IPS-18c (cell line): ENCODE results near the gene COL6A5.
"Not testable (repeated sequence)": the region's sequence is repeated elsewhere in the genome, so short reads cannot be mapped to it uniquely, and the experiment has no call there.

Experiments
- H3K4me3 ChIP-seq: 2 replicates; pipeline ENCODE4 v1.7.0; 2013; ENCODE audit warnings: low read depth, mild to moderate bottlenecking, low read length, moderate library complexity; ENCODE audit not compliant: insufficient read depth
- H3K9me3 ChIP-seq: one replicate; pipeline ENCODE4 v1.6.1; 2013; ENCODE audit warnings: mild to moderate bottlenecking, low read length, moderate library complexity; ENCODE audit not compliant: control insufficient read depth, insufficient read depth

COL6A5 gene

DNA sequence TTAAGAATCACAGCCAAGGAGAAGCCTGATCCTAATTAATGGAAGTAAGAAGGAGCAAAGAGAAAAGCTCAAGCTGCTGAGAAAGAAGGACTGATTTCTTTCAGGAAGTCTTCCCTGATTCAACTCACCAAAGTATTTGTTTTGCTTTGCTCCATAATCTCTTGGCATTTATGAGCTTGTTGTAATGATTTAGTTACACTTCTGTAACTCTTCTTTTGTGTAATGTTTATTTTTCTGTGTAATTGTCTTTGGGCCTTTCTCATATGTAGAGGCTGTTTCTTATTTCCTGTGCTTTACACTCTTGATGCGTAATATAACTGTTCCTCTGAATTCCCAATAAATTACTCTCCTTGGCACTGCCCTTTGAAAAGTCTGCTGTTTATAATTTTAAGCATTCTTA lies 80.0 kb downstream of the COL6A5 start:
- Histone ChIP-seq H3K4me3 (no peak overlapping the region), H3K9me3 (no peaks in the 10 kb centered on the region)

DNA sequence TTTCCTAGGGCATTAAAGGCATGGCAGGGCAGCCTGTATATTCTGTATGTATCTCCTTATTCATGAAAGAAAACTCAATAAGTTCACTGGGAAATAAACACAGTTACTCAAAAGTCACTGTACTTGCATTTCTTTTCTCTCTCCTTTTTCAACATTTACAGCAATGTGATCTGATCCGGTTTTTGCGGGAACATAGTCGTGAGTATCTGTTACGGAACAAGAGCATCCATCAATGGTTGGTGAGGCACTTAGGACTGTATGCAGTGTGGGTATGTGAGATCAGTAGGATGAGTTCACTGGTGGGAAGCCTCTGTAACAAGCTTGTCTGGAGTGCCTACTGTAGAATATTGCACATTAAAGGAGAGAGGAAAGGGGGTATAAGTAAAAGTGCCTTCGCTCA lies 80.7 kb downstream of the COL6A5 start:
- Histone ChIP-seq H3K9me3 (no peaks in the 10 kb centered on the region), H3K4me3 (no peak overlapping the region)

DNA sequence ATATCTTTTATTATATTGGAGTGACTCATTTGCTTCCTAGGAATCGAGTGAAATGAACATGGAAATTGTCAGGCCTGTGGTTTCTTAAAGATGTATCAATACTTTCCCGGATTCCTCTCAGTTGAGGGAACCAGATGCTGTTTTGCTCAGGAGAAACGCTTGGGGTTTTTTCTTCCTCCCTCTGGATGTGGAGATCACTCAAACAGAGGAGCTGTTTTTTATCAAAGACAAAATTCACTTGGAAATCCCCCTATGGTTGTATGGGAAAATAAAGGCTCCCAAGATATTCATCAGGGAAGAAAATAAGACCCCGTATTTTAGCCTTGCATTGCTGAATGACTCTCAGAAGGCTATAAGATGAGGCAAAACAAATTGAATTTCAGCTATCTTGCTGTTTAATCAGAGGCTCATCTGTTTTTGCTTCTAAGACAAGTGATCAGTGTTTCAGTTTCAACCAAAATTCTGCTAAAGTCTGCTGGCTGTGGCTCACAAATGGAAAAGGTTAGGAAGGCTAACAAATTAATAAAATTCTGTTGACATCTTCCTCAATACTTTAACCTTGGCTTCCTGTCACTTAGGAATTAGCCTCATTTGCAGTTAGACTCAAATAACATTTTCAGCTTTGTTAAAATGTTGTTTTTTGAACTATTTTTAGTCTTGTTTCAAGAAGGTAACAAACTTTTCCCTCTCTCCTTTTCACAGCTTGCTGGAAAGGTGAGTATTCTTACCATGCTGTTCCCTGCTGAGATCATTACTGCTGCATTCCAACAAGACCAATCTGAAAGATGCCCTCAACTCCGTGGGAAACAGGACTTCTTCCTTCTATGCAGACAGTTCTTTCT lies 83.6 kb downstream of the COL6A5 start:
- Histone ChIP-seq H3K4me3 (no peak overlapping the region), H3K9me3 (peaks cover 3% of the 10 kb centered on the region)

DNA sequence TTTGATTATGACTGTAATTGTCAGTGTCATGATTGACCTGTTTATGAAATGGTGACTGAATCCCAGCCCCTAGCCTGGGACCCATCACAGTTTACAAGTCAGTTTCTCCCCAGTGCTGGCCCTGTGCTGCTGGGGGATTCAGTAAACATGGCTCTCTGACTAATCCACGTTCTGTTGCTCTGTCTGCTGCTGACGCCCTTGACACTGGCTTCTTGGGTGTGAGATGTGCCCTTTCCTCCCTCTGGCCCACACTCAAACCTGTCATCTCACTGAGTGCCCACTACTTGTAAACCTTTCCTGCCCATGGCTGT lies 84.2 kb downstream of the COL6A5 start:
- Histone ChIP-seq H3K4me3 (no peak overlapping the region), H3K9me3 (peaks cover 3% of the 10 kb centered on the region)

DNA sequence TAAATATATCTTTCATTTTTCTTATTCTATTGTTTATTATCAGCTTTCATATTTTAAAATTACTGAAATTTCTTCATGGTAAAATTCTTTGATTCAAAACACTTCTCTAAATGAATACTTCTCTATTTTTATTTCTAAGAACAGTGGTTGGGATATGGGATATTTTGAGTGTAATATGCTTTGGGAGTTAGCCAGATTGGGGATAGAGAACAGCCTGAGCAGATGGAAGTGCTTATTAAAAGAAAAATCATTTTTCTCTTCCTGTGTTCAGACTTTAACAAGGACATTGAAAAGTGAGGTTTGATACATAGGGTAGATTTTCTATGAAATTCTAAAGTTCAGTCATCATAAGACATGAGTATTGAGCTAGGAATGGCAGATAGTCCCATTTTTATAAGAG lies 84.8 kb downstream of the COL6A5 start:
- Histone ChIP-seq H3K4me3 (no peak overlapping the region), H3K9me3 (peaks cover 3% of the 10 kb centered on the region)

DNA sequence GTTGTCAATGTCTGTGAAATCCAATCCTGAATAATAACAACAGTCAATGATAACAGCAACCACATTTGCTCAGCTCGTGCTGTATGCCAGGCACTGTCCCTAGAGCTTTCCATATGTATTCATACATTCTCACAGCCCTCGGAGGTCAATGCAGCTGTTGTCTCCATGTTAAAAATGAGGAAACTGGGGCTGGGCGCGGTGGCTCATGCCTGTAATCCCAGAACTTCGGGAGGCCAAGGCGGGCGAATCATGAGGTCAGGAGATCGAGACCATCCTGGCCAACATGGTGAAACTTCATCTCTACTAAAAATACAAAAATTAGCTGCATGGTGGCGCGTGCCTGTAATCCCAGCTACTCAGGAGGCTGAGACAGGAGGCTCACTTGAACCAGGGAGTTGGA lies 86.6 kb downstream of the COL6A5 start:
- H3K4me3 ChIP-seq, H3K9me3 ChIP-seq: not testable (repeated sequence)

DNA sequence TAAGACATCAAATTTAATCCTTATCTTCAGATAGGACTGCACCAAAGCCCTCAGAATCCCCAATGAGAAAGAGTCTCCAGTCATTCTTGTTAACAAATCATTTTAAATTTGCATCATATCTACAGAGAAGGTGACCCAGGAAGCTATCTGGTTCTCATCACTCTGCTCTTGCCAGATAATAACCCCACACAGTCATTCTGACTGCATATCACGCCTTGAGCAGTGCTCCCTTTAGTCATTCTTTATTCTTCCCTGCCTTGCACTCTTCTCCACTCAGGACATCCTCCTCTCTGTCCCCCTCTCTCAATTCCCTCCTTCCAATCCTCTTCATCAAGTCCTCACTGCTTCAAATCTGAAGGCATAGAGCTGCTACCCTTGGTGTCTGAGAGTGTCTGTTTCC lies 87.8 kb downstream of the COL6A5 start:
- peaks cover 3% of the 10 kb centered on the region for H3K9me3 ChIP-seq
- H3K4me3 ChIP-seq = no peak overlapping the region

DNA sequence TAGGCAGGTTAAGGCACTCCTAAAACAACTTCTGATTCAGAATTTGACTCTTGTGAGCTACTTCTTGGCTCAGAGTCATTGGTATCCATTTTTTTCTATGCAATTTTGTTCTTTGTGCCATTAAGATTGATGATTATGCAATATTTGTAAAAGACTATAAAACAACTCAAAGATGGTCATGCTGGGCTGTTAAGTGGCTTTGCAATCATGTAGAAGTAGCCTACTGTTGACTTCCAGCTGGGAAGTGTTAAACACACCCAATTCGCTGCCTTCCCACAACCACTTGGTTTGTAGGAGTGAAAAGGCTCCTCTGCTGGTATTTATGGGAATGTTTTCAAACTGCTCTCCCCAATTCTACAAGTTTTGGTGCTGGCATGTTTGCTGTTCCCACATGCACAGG lies 96.8 kb downstream of the COL6A5 start:
- H3K4me3 ChIP-seq = no peak overlapping the region
- no peaks in the 10 kb centered on the region for H3K9me3 ChIP-seq

DNA sequence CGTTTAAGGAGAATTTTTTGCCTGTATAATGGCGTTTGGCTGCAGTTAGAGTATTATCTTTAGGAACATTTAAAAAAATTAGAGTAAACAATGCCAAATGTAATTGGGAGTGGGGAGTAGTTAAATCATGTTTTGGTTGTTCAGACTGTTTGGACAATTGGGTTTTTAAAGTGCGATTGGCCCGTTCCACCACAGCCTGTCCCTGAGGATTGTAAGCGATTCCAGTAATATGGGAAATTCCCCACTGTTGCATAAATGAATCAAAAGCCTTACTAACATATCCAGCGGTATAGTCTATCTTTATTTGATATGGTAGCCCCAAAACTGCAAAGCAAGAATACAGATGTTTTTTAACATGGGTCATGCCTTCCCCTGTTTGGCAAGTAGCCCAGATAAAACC lies 101.4 kb downstream of the COL6A5 start:
- not testable (repeated sequence) for H3K4me3 ChIP-seq, H3K9me3 ChIP-seq

DNA sequence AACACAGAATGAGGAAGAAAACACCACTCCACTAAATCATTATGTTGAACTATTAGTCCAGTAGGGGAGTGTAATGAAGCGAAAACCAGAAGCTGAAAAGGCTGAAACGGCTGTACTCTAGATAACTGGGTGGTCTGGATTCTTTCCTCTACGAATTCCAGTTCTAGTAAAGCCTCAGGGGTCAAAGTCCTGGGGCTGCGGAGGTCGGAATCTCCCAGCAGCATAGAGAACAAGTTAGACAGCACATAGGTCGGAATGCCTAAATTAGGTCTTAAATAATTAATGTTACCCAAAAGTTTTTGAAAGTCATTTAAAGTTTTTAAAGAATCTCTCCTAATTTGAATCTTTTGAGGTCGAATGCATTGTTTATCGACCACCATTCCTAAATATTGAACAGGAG lies 102.7 kb downstream of the COL6A5 start:
- not testable (repeated sequence) for H3K9me3 ChIP-seq, H3K4me3 ChIP-seq

DNA sequence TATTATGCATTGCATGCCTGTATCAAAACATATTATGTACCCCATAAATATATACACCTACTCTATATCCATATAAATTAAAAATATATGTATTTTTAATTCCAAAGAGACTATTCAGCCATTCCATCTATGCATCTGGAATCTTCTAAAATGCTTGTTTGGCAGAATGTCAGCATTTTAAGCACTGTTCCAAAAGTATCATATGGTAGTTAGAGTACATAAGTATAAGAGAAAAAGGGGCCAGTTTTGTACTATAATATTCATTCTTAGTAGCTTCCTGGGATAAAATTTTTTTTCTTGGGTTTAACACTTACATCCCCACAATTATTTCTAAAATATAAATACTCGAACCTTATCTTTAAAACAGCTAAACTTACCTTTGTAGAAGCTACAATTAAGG lies 111.1 kb downstream of the COL6A5 start:
- no peak overlapping the region for H3K4me3 ChIP-seq
- no peaks in the 10 kb centered on the region for H3K9me3 ChIP-seq

DNA sequence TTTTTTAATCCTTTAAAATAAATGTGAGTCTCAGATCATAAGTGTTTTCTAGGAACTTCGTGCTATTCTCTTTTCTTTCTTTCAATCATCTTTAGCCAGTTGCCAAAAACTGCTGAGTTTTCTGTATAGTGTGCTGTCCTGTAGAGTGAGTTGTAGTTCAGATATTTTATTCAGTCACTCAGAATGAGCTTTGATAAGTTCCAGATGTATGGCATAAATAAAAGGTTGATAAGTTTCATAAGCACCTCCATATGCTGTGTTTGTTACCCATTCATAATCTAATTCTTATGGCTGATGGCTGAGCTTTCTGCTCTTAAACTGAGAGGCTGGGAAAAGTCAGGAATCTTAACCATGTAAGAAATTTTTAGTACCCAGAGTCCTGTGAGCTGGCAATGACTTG lies 112.2 kb downstream of the COL6A5 start:
- H3K9me3 ChIP-seq = no peaks in the 10 kb centered on the region
- H3K4me3 ChIP-seq = no peak overlapping the region

DNA sequence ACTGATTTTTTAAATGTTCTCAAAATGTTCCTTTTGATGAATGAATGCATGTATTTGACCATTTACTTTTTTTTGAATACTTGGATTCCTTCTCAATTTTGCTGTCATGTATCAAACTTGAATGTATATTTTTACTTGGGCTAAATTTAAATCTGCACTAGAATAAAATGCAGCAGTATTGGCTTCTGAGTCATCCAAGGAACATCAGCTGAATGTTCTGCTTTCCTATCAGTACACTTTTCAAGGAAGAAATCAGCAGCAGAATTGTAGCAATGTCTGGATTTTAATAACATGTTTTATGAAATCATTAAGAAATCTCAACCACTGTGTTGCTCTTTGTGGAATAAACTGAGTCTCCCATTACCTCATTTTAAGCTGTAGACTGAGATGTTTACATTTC lies 114.5 kb downstream of the COL6A5 start:
- Histone ChIP-seq H3K4me3 (no peak overlapping the region), H3K9me3 (no peaks in the 10 kb centered on the region)

DNA sequence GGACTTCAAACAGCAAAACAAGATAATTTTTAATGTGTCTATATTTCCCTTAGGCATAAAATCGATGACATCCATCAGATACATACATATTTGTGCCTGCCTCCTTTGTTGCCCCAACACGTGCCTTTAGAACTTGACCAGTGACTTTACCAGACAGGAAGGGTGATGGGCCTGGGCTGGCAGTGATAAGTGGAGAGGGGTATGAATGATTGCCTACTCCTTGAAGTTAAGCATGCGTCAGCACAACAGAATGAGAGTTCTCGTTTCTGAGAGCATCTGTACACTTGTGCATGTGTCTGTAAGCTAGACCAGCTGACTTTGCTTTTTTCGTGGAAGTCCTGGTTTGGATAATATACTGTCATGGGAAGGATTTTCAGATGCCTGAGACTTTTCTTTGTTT lies 116.6 kb downstream of the COL6A5 start:
- Histone ChIP-seq H3K4me3 (no peak overlapping the region), H3K9me3 (no peaks in the 10 kb centered on the region)

DNA sequence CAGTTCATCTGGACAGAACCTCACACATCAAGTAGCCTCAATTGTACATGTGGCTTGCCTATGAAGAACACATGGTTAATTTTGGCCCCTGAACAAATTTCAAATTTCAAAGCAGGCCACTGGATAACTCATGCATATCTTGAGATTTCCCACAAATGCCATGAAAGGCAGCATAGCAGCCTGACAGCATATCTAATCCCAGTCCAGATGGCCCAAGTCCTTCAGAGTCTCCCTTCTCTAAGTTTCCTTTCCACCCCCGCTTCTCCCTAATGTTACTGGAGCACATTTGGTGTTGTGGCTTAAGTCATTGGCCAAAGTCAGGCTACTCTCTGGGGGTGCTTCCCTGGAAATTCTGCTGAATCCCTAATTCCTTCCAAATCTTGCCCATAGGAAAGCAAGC lies 117.7 kb downstream of the COL6A5 start:
- no peaks in the 10 kb centered on the region for H3K9me3 ChIP-seq
- no peak overlapping the region for H3K4me3 ChIP-seq

DNA sequence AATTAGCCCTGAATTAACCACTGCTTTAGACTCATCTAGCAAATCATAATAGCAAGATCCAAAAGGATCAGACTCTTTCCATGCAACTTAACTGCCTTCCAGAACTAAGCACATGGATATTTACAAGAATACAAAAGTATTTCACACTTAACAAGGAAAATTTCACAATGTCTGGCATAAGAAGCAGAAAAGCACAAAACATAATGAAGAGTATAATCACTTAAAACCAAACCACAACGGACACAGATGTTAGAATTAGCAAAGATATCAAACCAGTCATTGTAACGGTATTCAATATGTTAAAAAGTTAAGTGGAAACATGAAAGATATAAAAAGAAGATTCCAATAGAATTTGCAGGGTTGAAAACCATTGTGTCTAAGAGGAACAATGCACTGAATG lies 120.0 kb downstream of the COL6A5 start:
- H3K4me3 ChIP-seq = no peak overlapping the region
- no peaks in the 10 kb centered on the region for H3K9me3 ChIP-seq

DNA sequence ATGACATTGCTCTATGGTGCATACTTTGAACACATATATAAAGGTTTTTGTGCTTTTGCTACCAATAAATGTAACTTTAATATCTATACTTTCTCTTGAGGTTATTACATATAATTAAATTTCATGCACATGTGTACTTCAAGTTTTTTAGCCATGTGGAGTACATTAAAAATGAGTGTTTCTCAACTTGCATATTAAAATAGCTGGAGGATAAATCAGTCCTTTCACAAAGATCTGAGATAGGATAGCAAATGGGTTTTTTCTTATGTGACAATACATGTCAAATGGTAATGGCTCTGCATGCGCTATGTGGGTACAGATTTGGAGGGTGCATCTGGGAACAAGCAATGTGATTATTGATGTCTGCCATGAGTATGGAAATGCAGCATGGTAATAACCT lies 122.8 kb downstream of the COL6A5 start:
- H3K4me3 ChIP-seq = no peak overlapping the region
- no peaks in the 10 kb centered on the region for H3K9me3 ChIP-seq

DNA sequence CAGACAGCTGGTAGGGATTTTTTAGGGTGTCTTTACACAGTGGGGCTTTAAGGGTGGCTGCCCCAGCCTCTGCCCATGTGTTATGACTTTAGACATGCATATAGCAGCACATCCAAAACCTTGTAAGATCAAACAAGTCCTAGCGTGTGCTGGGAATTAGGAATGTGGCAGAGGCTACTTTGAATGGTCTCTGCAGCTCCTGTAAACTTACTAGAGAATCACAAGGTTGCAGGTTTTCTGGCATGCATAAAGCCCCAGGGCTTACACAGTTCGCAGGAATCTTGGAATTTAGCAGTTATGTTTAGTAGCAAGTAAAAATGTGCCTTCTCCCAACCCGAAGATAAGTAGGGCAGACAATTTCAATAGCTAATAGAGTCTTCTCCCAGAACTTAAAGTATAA lies 124.7 kb downstream of the COL6A5 start:
- no peak overlapping the region for H3K4me3 ChIP-seq

DNA sequence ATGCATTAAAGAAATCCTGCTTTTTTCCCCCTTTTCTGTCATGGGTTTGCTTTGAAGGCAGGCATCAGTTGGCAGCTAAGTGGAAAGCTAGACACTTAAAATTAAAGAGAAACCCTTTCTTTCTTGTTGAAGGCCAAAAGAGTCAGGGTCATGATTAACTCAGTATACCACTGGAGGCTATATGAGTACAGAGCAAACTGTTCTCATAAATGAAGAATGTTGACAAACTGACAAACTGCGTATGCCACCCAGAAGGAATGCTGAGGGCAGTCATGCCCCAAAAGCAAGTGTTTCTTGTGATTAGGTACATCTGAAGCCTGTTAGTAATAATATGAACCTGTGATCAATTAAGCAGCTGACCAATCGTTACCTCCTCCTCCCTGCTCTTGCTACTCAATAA lies 127.9 kb downstream of the COL6A5 start:
- Histone ChIP-seq H3K4me3 (no peak overlapping the region), H3K9me3 (no peaks in the 10 kb centered on the region)

More for the DNA sequence above, 124.7 kb downstream of the COL6A5 start:
- H3K9me3 ChIP-seq = no peaks in the 10 kb centered on the region
